ENCODE measurements around the gene SMYD3. TPM values are rescaled to one million over a fixed set of nuclear protein-coding genes. Genes with fewer than 3 reads are reported as not detected.
A peak's percentile ranks its signal among the peaks of the same experiment; 100 is the strongest.

The SMYD3 gene
- total and polyA plus RNA-seq, 9 of the 15 experiments (the other 6 are each of a cell fraction or from before 2014, with no cell fraction given) = 128 to 440 (median 197) TPM

GRCh38 chr1:245807306-245807705 lies 699.8 kb downstream of the SMYD3 start:
- DNase-seq (ENCODE audit: extremely low read depth in 1 of 4, low spot score in 3 of 4) (no peak), FAIRE-seq (no peak), ATAC-seq (no peak)
- ChIA-PET CTCF (ENCODE audit: low intra/inter-chr PET ratio) (no interaction called here), POLR2A (interaction anchor here (1.8 kb wide), 1 partner anchor 9 kb away, joined by 5 read pairs; no protein-coding TSS in a partner anchor)
- no peaks in the 10 kb centered on the region; the same call in 2 of the 3 replicates for H3K79me2 ChIP-seq (ENCODE audit: control insufficient read depth, insufficient read depth, low read length)
- no peak for TF ChIP-seq CUX1 (CRISPR knock-in tag; IDR thresholded peaks at IDR 0.05)
- no peaks in the 10 kb centered on the region for H3K27me3 ChIP-seq (ENCODE audit: control insufficient read depth in 2 of 2, insufficient read depth in 2 of 2, low read length in 2 of 2)
- H3K9me1 ChIP-seq (ENCODE audit: control insufficient read depth, insufficient read depth, low read length) = no peaks in the 10 kb centered on the region
- WGBS (ENCODE audit: insufficient coverage, low coverage, missing lambda C conversion rate) = 74% methylated on average over 10 of the region's 10 CpGs
- H3K4me3 ChIP-seq = no peak overlapping the region
- intact Hi-C loops (cut with micrococcal nuclease) = no loop called here
- H3K4me2 ChIP-seq (ENCODE audit: insufficient read depth, low read length) = no peak overlapping the region
- no peaks in the 10 kb centered on the region for H3K9me3 ChIP-seq (replicated peaks; ENCODE audit: control insufficient read depth, insufficient read depth, low read depth, low read length)
- peaks cover 51% of the 10 kb centered on the region; the same call in 2 of the 3 replicates for H3K36me3 ChIP-seq (ENCODE audit: control insufficient read depth, insufficient read depth, low read length)
- in situ Hi-C loops (cut with MboI) = no loop called here
- H3K27ac ChIP-seq (ENCODE audit: extremely low read depth, low read depth, low read length) = 0 out of 3 replicates have a peak overlapping the region, but pooled peaks have one; percentile 15
- H2AFZ ChIP-seq (ENCODE audit: low read depth, low read length) = no peak overlapping the region
- BruUV-seq (replicated peaks) = no TSS peak
- H3K4me1 ChIP-seq (replicated peaks in 1 of 2; ENCODE audit: control insufficient read depth in 2 of 2, insufficient read depth in 2 of 2, low read length in 2 of 2) = peaks cover 0 to 8% of the 10 kb centered on the region in 2 experiments; a peak in 4 of 5 replicates
- no peaks in the 10 kb centered on the region for H4K20me1 ChIP-seq (replicated peaks; ENCODE audit: control insufficient read depth, insufficient read depth, low read length)
- no peak overlapping the region; a peak in 1 of 4 replicates for H3K9ac ChIP-seq (ENCODE audit: insufficient read depth in 1 of 2, low read depth in 2 of 2, low read length in 2 of 2)

Data from K562 (cell line).